GM21526 (cell line): ENCODE measurements around the gene ABCC4.

Experiments
- ATAC-seq: cut with Tn5 transposase; IDR thresholded peaks from one replicate; pipeline ENCODE4 v1.9.1; 2021; ENCODE audit warnings: moderate library complexity; ENCODE audit not compliant: unreplicated experiment, low FRiP score

The ABCC4 gene

DNA sequence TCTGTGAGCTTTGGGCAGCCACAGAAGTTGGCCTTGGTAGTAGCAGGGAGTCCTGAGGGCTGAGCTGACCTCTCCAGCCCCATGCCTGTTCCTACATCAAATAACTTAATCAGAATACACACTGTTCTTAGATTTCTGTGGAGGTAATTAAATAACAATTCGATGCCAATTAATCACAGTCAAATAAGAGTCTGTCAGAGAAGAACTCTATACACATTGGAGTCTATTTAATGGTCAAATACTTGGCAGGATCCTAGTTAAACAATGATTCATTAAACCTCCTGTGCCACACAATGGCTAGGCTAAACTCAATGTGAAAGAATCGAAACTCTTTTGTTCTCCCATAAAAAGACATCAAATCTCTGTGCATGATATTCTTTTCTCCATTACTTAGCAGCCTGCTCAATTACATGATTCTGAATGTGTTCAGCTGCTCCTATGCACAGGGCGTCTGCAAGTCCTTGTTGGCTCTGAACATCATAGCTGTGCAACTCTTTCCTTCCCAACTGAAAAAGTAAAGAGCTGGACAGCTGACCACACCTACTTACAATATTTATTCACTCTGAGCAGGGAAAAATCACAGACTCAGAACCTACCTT lies 173.1 kb downstream of the ABCC4 start:
- no peak for ATAC-seq

DNA sequence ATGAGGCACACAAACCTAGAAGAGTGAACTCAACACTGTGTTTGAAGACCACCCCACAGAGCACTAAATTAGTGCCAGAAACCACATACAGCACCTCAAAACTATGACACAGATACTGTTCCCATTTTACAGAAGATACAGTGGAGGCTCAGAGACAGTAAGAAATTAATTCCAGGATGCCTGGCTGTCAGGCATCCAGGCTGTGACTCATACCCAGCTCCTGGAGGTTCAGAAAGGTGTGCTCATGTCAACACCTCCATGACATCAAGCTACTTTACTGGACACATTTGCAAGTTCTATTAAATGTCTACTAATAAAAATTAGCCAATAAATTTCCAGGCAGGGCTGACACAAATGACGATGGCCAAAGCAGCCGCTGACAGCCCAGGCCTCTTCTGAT lies 176.3 kb downstream of the ABCC4 start:
- no peak for ATAC-seq

DNA sequence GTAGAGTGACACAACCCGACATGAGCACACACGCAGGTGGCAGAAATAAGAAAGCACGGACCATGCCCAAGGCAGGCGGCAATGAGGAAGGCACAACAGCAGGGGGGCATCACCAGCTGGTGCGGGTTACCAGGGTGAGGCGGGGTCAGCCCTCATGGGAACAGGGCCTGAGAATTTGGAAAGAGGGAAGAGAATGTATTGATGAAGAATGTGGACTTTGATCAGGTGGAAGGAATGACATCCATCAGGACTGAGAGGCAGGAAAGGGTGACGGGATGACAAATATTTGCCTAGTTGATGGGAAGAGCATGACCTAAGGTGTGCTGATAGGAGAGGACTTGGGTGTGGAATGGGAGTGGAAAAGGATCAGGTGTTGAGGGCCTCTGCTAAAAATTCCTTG lies 177.5 kb downstream of the ABCC4 start:
- ATAC-seq = no peak

DNA sequence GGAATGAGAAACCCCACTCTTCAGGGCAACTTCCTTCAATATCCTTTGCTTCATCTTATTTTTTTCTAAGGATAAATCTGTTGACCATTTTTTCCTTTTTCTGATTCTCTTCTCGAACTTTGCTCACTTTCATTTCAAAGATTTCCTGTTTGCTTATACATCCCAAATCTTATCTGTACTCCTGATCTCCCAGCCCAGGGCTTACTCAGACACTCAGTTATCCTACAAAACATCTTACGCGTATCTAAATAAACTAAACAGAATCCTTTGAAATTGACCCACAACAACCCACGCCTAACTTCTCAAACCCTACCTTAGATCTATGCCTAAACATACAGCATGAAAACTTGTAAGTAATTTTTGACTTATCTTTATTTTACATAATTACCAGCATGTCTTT lies 179.2 kb downstream of the ABCC4 start:
- ATAC-seq = no peak

DNA sequence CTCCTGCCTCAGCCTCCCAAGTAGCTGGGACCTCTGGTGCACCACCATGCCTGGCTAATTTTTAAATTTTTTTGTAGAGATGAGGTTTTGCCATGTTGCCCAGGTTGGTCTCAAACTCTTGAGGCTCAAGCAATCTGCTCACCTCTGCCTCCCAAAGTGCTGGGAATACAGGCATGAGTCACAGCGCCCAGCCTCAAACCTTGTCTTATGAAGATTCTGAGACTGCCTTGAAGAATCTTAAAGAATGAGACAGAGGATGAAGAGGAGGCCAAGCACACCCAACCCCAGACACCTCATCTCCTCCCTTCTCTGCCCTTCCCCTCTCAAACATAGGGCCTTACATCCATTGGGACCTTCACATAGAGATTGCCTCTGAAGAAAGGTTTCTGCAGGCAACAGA lies 179.7 kb downstream of the ABCC4 start:
- no peak for ATAC-seq

DNA sequence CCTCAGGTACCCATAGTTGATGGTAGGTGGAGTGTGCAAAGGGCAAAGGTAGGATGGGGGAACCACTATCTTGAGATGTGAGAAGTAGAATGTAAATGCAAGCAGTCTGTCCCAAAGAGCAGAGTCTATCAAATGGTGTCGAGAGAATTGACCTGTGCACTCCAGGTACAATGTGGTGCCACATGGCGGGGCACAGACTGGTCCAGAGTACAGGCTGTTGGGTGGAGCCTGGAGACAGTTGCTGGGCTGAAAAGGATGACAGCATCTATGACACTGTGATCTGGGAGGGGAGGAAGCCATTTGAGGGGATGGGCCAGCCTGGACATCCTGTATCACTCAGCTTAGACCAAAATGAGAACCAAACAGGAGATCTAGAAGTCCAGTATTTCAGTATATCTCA lies 180.6 kb downstream of the ABCC4 start:
- ATAC-seq = no peak

DNA sequence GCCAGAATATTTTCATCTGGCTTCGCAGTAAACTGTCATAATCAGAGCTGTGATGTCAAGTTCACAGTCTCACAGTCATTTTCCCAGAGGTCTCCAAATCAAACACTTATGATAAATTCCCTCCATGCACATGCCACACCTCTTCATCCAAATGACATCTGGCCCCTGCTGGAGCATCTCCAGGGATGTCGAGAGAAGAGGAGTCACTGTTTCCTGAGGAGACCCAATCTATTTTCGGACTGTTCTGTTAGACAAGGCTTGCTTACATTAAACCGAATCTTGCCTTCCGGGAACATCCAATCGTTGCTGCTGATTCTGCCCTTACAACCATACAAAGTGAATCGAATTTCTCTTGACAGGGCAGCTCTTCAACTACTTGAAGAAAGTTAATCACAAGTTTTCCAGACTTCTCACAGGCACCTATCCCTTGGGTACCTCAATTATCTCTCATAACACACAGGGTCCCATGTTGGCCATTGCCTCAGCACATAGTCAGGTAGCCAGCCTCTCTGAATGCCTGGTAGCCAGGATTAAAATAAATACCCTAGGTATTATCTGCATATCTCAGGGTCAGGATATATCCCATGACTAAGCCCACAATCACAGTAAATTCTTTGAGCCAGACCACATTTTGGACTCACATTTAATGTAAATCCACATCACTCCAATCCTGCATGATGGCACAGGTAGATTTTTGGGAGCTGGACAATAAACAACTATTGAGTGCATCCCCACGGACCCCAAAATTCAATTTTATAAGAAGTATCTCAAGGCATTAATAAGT lies 182.5 kb downstream of the ABCC4 start:
- ATAC-seq = no peak

DNA sequence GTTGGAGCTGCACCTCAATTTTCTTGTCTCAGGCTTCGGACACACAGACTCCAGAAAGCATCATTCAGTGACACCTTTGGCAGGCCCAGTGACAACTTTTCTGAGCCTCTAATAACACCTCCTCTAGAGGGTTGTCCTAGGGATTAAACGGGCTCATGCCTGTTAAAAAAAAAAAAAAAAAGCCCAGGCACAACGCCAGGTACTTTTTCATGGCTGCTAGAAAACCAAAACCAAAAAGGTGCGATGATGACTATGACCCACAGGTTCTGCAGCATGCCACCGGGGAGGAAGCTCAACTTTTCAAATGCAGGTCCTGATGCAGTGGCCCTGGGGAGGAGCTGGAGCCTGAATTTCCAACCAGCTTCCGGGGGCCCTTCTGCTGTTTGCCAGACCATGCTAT lies 184.2 kb downstream of the ABCC4 start:
- ATAC-seq = no peak

DNA sequence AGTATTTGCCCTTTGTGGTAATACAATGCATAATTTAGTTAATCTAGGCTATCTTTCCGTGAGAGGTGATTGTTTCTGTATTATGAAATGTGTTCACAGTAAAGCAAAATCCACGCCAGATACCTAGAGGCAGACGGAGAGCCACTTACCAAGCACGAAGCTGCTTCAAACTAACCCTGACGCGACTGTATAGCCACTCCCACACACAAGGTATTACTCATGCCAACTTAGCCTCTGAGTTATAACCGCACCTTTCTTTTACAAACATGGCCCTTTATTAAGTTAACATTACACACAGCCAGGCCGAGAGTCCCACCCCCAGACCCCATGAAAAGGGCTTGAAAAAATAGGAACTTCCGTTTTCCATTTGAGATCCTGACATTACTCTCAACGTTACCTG lies 185.7 kb downstream of the ABCC4 start:
- no peak for ATAC-seq

DNA sequence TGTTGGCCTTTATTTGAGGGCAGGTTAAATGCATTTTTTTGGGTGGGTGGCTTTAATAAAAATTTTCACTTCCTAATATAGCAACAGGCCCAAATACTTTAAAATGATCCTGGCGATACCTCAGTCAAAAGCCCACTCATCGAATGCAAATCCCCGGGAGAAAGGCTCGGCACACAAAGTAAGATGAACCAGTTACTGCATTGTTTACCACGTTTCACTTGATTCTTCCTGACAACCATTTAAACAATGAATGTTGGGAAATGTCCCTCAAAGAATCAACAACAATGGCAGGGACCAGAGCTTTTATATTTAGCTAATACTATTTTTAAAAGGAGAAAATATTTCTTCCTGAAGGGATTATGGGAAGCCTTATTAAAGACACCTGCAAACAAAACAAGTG lies 187.7 kb downstream of the ABCC4 start:
- ATAC-seq = no peak

DNA sequence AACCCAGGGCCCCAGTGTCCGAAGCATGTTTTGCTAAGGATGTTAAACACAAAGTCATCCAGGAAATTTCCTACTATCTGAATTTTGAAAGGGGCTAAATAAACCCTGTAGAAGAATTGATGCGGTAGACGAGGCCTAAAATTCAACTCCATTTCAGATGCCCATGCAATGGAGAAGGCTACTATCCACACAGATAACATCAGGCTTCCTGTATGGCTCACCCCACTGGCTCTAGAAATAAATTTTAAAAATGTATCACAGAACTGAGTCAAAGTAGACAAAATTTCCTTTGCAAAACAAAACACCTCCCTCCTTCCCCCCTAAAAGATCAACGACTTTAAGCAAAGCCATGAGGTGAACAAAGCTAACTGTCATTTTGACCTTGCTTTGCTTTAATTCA lies 188.4 kb downstream of the ABCC4 start:
- ATAC-seq = no peak

DNA sequence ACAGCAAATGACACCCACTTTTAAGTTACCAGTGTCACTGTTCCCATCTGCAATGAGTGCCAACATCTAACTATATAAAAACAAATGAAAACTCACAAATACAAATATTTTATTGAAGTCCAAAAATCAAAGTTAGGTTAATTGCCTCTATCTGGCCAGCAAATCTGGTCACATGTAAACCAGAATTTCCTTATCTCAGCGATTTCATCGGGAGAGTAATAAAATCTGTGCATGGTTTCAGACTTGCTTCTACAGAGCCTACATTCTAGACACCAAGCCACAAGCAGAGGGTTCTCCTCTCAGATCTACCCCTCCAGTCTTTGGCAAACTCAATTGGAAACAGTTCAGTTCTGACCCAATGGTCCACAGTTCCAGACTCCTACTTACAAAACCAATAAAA lies 189.6 kb downstream of the ABCC4 start:
- no peak for ATAC-seq

DNA sequence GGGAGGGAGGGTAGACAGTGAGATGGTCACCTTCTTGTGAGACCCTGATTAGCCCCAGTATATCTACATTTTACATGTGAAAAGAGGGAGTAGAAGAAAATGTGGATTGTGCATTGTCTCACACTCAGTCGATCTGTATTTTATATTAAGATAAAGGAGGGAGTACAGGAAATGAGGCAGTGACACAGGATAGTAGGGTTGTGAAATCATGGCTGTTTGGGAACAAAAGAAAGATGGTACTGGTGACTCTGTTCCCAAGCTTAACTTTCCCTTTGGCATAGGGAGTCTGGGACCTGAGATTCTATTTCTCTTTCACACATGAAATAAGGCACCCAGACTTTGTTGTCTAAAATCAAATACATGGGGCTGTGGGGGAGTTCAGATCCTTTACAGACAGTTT lies 194.7 kb downstream of the ABCC4 start:
- no peak for ATAC-seq

DNA sequence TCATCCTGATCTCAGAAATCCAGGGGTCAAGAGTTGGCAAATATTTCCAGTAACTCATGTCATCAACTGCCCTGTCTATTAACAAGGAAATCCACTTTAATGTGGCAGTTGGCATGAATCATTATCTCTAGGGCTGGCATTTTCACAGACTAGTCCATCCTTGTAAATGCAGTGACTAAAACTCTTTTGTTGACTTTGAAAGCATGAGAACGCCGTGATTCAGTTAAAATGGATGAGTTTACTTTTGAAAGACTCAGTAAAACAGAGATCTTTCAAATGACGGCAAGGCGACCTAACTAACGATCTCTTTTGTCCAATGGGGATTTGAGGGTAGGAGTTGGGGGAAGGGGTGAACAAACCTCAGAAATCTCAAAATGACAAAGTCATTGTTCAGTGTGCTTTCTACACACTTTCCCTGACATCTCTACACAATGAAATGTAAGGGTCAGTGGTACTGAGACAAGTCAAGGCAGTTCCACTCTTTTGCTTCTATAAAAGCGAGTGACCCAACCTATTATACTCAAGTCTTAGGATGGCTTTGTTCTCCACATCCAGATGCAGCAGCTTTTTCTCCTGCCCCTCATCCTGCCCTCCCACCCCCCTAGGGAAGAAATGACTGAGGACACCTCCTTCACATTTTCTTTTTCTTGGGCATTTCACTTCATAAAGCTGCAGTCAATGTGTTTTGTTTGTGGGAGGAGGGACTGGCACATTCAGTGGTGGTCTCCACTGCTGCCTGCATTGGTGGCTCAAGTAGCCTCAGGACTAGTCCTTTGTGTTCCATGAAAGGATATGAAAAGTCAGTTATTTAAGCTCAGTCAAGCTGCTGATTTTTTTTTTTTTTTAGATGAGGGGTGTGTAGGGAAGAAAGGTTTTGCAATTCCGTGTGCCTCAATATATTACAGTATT lies 200.5 kb downstream of the ABCC4 start:
- ATAC-seq = no peak

DNA sequence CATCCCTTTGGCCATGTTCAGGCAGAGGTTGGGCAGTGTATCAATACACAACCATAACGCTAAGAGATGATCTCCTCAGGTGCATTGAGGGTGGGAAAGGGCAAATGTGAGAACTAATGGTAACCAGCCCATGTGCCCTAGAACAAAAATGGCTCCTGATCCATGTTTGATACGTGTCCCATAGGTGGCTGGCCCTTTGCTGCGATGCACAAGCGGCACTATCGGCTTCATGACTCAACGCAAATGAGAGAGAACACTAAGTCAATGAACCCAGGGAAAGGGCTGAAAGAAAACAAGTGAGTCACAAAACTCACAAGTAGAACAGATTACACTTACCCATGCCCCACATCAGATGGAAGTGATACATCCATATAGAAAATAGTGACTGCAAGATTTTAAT lies 201.7 kb downstream of the ABCC4 start:
- no peak for ATAC-seq

DNA sequence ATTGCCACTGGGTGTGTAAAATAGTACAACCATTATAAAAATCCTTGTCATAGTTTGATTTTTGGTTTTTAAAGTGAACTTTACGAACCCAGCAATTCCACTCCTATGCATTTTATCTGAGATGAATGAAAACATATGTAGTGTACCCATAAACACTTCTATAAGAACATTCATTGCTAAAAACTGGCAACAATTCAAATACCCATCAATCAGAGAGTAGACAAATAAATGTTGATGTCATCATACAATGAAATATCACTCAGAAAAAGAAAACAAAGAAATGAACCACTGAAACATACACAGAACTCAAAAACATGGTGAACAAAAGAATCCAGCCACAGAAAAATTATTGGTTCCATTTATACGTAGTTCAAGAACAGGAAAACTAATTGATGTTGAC lies 202.3 kb downstream of the ABCC4 start:
- ATAC-seq = no peak

DNA sequence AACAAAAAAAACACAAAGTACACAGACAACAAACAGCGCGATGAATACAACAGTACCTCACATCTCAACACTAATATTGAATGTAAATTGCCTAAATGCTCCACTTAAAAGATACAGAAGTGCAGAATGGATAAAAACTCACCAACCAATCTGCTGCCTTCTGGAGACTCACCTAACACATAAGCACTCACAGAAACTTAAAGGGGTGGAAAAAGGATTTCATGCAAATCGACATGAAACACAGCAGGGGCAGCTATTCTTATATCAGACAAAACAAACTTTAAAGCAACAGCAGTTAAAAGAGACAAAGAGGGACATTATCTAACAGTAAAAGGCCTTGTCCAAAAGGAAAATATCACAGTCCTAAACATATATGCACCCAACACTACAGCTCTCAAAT lies 209.5 kb downstream of the ABCC4 start:
- ATAC-seq = no peak

DNA sequence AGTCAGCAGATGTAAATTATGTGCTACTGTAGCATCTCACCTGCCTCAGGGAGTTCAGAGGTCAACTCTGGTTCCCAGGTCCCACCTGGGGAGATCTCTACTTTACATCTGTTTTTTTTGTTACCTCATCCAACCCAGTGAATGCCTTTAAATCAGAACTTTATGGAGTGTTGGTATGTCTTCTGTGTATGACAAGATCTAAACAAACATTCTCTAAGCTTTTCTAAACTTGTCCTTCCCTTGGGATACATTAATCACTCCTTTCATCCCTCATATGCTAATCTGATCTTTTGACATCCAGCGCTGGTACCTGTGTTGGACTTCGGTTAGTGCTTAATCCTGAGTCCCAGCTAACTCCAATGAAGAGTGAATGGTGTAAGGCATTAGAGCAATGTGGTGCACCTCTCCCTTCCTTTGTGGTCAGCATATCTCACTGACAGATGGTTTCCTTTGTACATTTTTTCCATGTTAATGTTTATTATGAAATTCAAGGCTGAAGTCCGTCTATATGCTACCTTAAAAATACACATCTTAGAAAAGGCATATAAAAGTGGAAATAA lies 213.4 kb downstream of the ABCC4 start:
- no peak for ATAC-seq

DNA sequence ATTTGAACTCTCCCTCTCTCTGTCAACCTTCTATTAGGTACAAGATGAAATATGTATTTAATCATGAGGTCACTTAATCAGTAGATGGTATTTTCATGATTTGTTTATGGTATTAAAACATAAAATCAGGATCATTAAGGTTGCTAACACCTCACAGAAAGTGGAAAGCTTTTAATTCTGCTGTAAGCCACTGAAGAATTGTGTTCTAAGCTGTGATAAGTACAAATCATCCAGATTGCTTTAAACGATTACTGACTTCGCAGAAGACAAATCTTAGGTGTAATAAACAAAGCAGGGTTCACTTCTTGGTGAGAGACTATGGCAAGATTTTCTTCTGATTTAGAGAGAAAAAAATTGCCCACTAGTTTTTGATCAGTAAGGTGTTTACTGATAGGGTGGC lies 214.5 kb downstream of the ABCC4 start:
- no peak for ATAC-seq

DNA sequence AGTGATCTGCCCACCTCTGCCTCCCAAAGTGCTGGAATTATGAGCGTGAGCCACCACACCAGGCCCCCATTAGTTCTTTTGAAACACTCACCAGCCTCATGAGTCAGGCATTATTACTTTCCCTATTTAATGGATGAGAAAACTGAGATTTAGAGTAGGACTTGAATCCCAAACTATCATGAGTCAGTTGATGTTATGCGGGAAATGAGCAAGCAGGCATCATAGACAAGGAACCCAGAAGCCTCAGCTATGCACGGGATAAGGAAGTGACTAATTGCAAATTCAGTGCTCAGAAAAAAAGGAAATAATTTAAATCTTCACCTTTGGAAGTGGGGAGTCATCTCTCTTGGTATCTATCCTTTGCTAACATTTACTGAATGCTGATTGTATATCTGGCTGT lies 217.5 kb downstream of the ABCC4 start:
- no peak for ATAC-seq

DNA sequence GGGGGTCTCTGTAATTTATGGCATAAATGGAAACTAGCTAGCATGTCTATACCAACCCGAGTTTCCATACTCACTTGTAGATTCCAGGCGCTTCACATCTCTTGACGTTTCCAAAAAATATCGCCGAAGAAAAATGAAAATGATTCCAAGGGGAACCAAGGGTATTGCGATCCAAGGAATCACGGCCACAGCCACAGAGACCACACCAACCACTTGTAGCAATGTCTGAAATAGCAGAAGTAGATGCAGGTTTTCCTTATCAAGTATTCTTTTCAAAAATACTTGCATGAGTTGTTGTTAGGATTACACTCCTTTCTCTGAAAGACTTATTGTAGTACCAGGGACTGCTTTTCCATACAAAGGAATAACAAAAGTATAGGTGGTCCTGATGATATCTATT lies 218.2 kb downstream of the ABCC4 start:
- ATAC-seq = no peak
